Left lung (tissue), 10 donors: ENCODE results near the gene DISP3. TPM values are rescaled to one million over a fixed set of nuclear protein-coding genes. Genes with fewer than 3 reads are reported as not detected.

Source experiments
- ATAC-seq: fragments of 200-7000 bp; cut with Tn5 transposase; one replicate; pipeline ENCODE4 v1.9.1; 2020; ENCODE audit warnings: moderate library complexity
- DNase-seq, 4 donors: peaks; one replicate each; pipeline ENCODE4 v3.0.0-alpha.2; 2013 to 2020
- H3K27ac ChIP-seq, 2 donors: fragments of 200-600 bp; sonication (generic) in 1 of 2; one replicate each; pipeline versions ENCODE4 v1.5.0 to v1.8.0; 2020 to 2021
- H3K27me3 ChIP-seq, 2 donors: fragments of 200-600 bp; sonication (generic) in 1 of 2; one replicate each; pipeline versions ENCODE4 v1.5.0 to v1.8.0; 2020 to 2021
- H3K36me3 ChIP-seq, 2 donors: fragments of 200-600 bp; sonication (generic) in 1 of 2; one replicate each; pipeline versions ENCODE4 v1.5.0 to v1.8.0; 2020 to 2021
- H3K4me1 ChIP-seq, 2 donors: fragments of 200-600 bp; one replicate each; pipeline ENCODE4 v1.8.0; 2021
- H3K4me3 ChIP-seq, 2 donors: fragments of 200-600 bp; sonication (generic) in 1 of 2; one replicate each; pipeline versions ENCODE4 v1.5.0 to v1.8.0; 2020 to 2021; ENCODE audit warnings: mild to moderate bottlenecking in 1 of 2
- H3K9me3 ChIP-seq, 2 donors: fragments of 200-600 bp; sonication (generic) in 1 of 2; one replicate each; pipeline versions ENCODE4 v1.5.0 to v1.8.0; 2020 to 2021
- CTCF ChIP-seq, 2 donors: fragments of 200-600 bp; sonication (generic) in 1 of 2; IDR thresholded peaks; one replicate each; pipeline versions ENCODE4 v1.5.0 to v1.8.0; 2021; ENCODE audit warnings: antibody characterized with exemption in 2 of 2
- intact Hi-C, 2 donors: fragments of 100-400 bp; cut with DNase I; formaldehyde crosslinking; loops; one replicate each; pipeline versions ENCODE4 v1.11.2 to v1.14.2; 2022
- polyA plus RNA-seq, 6 donors: library from polyadenylated mRNA; unstranded; fragments of 120-200 nt; gene quantifications; one replicate each; pipeline ENCODE4 v1.2.1, GENCODE V29; 2013; ENCODE audit not compliant: insufficient read length in 6 of 6
- total RNA-seq, 2 donors: library from RNA; stranded (reverse); fragmentation: NEBNext Ultra II Directional; extraction: Animal tissue kit (Norgen Biotek cat#: 25700); gene quantifications; one replicate each; pipeline ENCODE4 v1.2.1, GENCODE V29; 2021
- donor health status: DM: no; HTN: yes; CAD: no.
- donor health status: DM: no; HTN: no; CAD: no.

Gene DISP3
- total and polyA plus RNA-seq, 8 donors: 0.05 to 0.98 (median 0.53) TPM

DNA sequence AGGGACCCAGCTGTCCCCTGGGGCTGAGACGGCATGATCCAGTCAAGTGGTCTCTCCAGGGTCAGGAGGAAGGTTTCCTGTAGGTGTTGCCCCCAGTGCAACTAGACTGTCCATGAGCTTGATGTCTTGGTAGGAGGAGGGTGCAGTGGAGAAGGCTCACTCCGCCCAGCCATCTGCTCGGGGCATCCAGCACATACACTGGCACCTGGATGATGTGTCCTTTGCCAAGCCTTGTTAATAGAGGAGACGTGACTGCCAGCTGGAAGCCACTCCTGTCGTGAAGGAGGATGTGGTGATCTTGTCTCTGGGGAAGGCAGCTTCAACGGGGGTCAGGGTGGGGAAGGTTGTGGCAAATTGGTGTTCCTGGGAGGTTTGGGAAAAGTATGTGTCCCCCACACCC, 6.2 kb downstream of the DISP3 start:
- TF ChIP-seq CTCF (IDR thresholded peaks at IDR 0.05): no peak
- Histone ChIP-seq H3K4me3 (no peak overlapping the region), H3K36me3 (no peaks in the 10 kb centered on the region), H3K4me1 (no peaks in the 10 kb centered on the region), H3K27me3 (peaks cover 7 to 96% of the 10 kb centered on the region in 2 donors), H3K27ac (no peak overlapping the region), H3K9me3 (no peaks in the 10 kb centered on the region)
- intact Hi-C loops: no loop called here
- no peak for ATAC-seq
- no peak for DNase-seq

- TF ChIP-seq CTCF (IDR thresholded peaks at IDR 0.05): no peak
- DNase-seq (peak in 1 of 4 donors; percentile 49), ATAC-seq (no peak)
- Histone ChIP-seq H3K9me3 (no peaks in the 10 kb centered on the region), H3K27me3 (peaks cover 5 to 84% of the 10 kb centered on the region in 2 donors), H3K36me3 (no peaks in the 10 kb centered on the region), H3K4me1 (no peaks in the 10 kb centered on the region), H3K27ac (no peak overlapping the region), H3K4me3 (no peak overlapping the region)
- intact Hi-C loops: no loop called here
Observed at GRCh38 chr1:11486231-11487009, 7.5 kb downstream of the DISP3 start.

GRCh38 chr1:11487196-11487751, 8.3 kb downstream of the DISP3 start:
- TF ChIP-seq CTCF (IDR thresholded peaks at IDR 0.05): no peak
- DNase-seq (no peak), ATAC-seq (no peak)
- intact Hi-C loops: no loop called here
- Histone ChIP-seq H3K27ac (no peak overlapping the region), H3K4me1 (no peaks in the 10 kb centered on the region), H3K27me3 (peaks cover 0 to 75% of the 10 kb centered on the region in 2 donors), H3K36me3 (no peaks in the 10 kb centered on the region), H3K4me3 (no peak overlapping the region), H3K9me3 (no peaks in the 10 kb centered on the region)

- H3K36me3 ChIP-seq: no peaks in the 10 kb centered on the region
- no peaks in the 10 kb centered on the region for H3K9me3 ChIP-seq
- H3K4me3 ChIP-seq: no peak overlapping the region
- no peak for TF ChIP-seq CTCF (IDR thresholded peaks at IDR 0.05)
- DNase-seq: no peak
- no peak overlapping the region for H3K27ac ChIP-seq
- peaks cover 0 to 65% of the 10 kb centered on the region in 2 donors for H3K27me3 ChIP-seq
- intact Hi-C loops: no loop called here
- ATAC-seq: no peak
- no peaks in the 10 kb centered on the region for H3K4me1 ChIP-seq
Observed at GRCh38 chr1:11488201-11488770, 9.3 kb downstream of the DISP3 start.

DNA sequence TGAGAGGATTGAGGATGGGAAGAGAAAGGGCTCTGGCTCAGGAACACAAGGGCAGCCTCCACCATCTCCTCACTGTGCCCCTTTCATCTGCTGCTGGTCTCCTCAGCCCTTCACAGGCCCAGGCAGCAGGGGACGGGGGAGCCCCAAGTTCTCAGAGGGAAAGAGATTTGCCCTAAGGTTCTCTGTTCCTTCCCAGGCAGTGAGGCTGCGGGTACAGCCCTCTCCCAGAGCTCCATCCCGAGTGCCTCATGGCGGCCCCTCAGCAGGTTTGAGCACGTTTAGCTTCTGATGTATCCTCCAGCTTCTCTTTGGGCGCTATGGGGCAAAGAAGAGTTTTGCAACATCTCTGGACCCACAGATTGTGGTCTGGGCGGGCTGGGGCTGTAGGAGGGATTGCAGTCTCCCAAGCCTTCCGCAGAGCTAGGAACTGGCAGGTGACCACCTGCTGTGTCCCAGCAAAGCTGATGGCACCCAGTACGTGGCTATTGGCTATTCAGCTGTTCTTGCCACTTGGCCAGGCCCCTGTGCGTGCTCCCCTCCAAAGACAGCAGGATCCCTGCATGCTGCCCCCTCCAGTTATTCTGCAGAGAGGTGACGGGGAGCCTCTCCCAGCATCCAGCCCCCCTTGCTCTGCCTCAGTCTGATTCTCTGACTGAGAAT, 10.1 kb downstream of the DISP3 start:
- TF ChIP-seq CTCF (IDR thresholded peaks at IDR 0.05): no peak
- H3K4me3 ChIP-seq: no peak overlapping the region

More for the DNA sequence above, 10.1 kb downstream of the DISP3 start:
- intact Hi-C loops: no loop called here
- Histone ChIP-seq H3K36me3 (no peaks in the 10 kb centered on the region), H3K9me3 (no peaks in the 10 kb centered on the region), H3K27ac (no peak overlapping the region), H3K27me3 (peaks cover 0 to 57% of the 10 kb centered on the region in 2 donors), H3K4me1 (no peaks in the 10 kb centered on the region)
- DNase-seq: no peak
- no peak for ATAC-seq
